WTC11 (cell line): Measurements from ENCODE around the gene STK32B. TPM values are rescaled to one million over a fixed set of nuclear protein-coding genes. Genes with fewer than 3 reads are reported as not detected.

Experiments
- ATAC-seq: fragments of 200-7000 bp; cut with Tn5 transposase; 2 replicates; pipeline ENCODE4 v1.10.0; 2021; ENCODE audit warnings: mild to moderate bottlenecking, moderate library complexity
- CTCF ChIA-PET: fragments of 300-600 bp; sonication (Branson Sonifier 250); formaldehyde crosslinking; loops from one replicate; lab custom pipeline; 2021; ENCODE audit warnings: antibody characterized with exemption; lab: Charles Lee
- POLR2A ChIA-PET: fragments of 350-600 bp; sonication (Branson Sonifier 250); formaldehyde crosslinking; loops from one replicate; lab custom pipeline; 2021; ENCODE audit warnings: antibody characterized with exemption; lab: Charles Lee
- DNase-seq: peaks from one replicate; pipeline ENCODE4 v3.0.0; 2021; ENCODE audit warnings: low spot score
- H3K27ac Mint-ChIP-seq: 2 replicates; pipeline ENCODE4 v1.8.0; 2021; ENCODE audit warnings: mixed read lengths
- H3K27me3 Mint-ChIP-seq: 2 replicates; pipeline ENCODE4 v1.8.0; 2021; ENCODE audit warnings: low read depth, mild to moderate bottlenecking, moderate library complexity, mixed read lengths
- H3K36me3 Mint-ChIP-seq: 2 replicates; pipeline ENCODE4 v1.8.0; 2021; ENCODE audit warnings: mixed read lengths
- H3K4me1 Mint-ChIP-seq: 2 replicates; pipeline ENCODE4 v1.8.0; 2022; ENCODE audit warnings: mixed read lengths
- H3K4me3 Mint-ChIP-seq: 2 replicates; pipeline ENCODE4 v1.8.0; 2021; ENCODE audit warnings: mild to moderate bottlenecking, moderate library complexity, mixed read lengths
- H3K9me3 Mint-ChIP-seq: 2 replicates; pipeline ENCODE4 v1.8.0; 2021; ENCODE audit warnings: mixed read lengths
- ARID4B ChIP-seq: sonication (generic); formaldehyde crosslinking; IDR thresholded peaks from 2 replicates; pipeline ENCODE4 v1.8.0; 2023; ENCODE audit warnings: missing genetic modification reagents, mild to moderate bottlenecking, borderline replicate concordance
- CREB1 ChIP-seq: sonication (generic); formaldehyde crosslinking; IDR thresholded peaks from 2 replicates; pipeline ENCODE4 v1.8.0; 2023; ENCODE audit warnings: mild to moderate bottlenecking, missing genetic modification reagents
- CREM ChIP-seq: sonication (generic); formaldehyde crosslinking; IDR thresholded peaks from 2 replicates; pipeline ENCODE4 v1.8.1; 2022; ENCODE audit warnings: mild to moderate bottlenecking, missing genetic modification reagents, moderate library complexity
- E2F1 ChIP-seq: sonication (generic); formaldehyde crosslinking; IDR thresholded peaks from 2 replicates; pipeline ENCODE4 v1.8.0; 2022; ENCODE audit warnings: mild to moderate bottlenecking, missing genetic modification reagents
- EMX1 ChIP-seq: fragments of 250-450 bp; sonication (Bioruptor Pico); IDR thresholded peaks from 2 replicates; pipeline ENCODE4 v1.8.0; 2021; ENCODE audit warnings: mild to moderate bottlenecking
- ERG ChIP-seq: fragments of 250-450 bp; sonication (Bioruptor Pico); IDR thresholded peaks from 2 replicates; pipeline ENCODE4 v1.8.0; 2021; ENCODE audit warnings: mild to moderate bottlenecking
- FOXK1 ChIP-seq: sonication (generic); formaldehyde crosslinking; IDR thresholded peaks from 2 replicates; pipeline ENCODE4 v1.8.0; 2022; ENCODE audit warnings: mild to moderate bottlenecking, moderate library complexity, missing genetic modification reagents
- GTF2I ChIP-seq: fragments of 250-450 bp; sonication (Bioruptor Pico); conservative IDR thresholded peaks from 2 replicates; pipeline ENCODE4 v1.4.0; 2021; ENCODE audit warnings: mild to moderate bottlenecking
- IRF1 ChIP-seq: sonication (generic); formaldehyde crosslinking; IDR thresholded peaks from 2 replicates; pipeline ENCODE4 v1.8.0; 2023; ENCODE audit warnings: missing genetic modification reagents
- KAT7 ChIP-seq: sonication (generic); formaldehyde crosslinking; IDR thresholded peaks from 2 replicates; pipeline ENCODE4 v1.8.1; 2023; ENCODE audit warnings: missing genetic modification reagents, mild to moderate bottlenecking, borderline replicate concordance
- MLX ChIP-seq: sonication (generic); formaldehyde crosslinking; IDR thresholded peaks from 2 replicates; pipeline ENCODE4 v1.8.1; 2023; ENCODE audit warnings: mild to moderate bottlenecking, missing genetic modification reagents, moderate library complexity
- NR3C1 ChIP-seq: sonication (generic); formaldehyde crosslinking; conservative IDR thresholded peaks from 2 replicates; pipeline ENCODE4 v1.8.1; 2023; ENCODE audit warnings: low read depth, mild to moderate bottlenecking, missing genetic modification reagents
- OVOL2 ChIP-seq: fragments of 250-450 bp; sonication (Bioruptor Pico); IDR thresholded peaks from 2 replicates; pipeline ENCODE4 v1.9.0; 2021; ENCODE audit warnings: mild to moderate bottlenecking, borderline replicate concordance
- PRDM15 ChIP-seq: sonication (generic); formaldehyde crosslinking; IDR thresholded peaks from 2 replicates; pipeline ENCODE4 v1.8.0; 2022; ENCODE audit warnings: missing genetic modification reagents
- SMAD3 ChIP-seq: sonication (generic); formaldehyde crosslinking; IDR thresholded peaks from 2 replicates; pipeline ENCODE4 v1.8.0; 2022; ENCODE audit warnings: missing genetic modification reagents, mild to moderate bottlenecking, borderline replicate concordance
- SOX15 ChIP-seq: fragments of 250-450 bp; sonication (Bioruptor Pico); IDR thresholded peaks from 2 replicates; pipeline ENCODE4 v1.9.0; 2021; ENCODE audit warnings: mild to moderate bottlenecking
- ZBTB21 ChIP-seq: sonication (generic); formaldehyde crosslinking; IDR thresholded peaks from 2 replicates; pipeline ENCODE4 v1.8.1; 2023; ENCODE audit warnings: mild to moderate bottlenecking, missing genetic modification reagents, borderline replicate concordance
- ZNF396 ChIP-seq: fragments of 250-450 bp; sonication (Bioruptor Pico); IDR thresholded peaks from 2 replicates; pipeline ENCODE4 v1.8.0; 2021; ENCODE audit warnings: mild to moderate bottlenecking, moderate library complexity, borderline replicate concordance
- ZNF425 ChIP-seq: fragments of 250-450 bp; sonication (Bioruptor Pico); conservative IDR thresholded peaks from 2 replicates; pipeline ENCODE4 v1.9.0; 2021; ENCODE audit warnings: mild to moderate bottlenecking
- ZSCAN18 ChIP-seq: fragments of 250-450 bp; sonication (Bioruptor Pico); IDR thresholded peaks from 2 replicates; pipeline ENCODE4 v2.1.2; 2022; ENCODE audit warnings: mild to moderate bottlenecking, moderate library complexity
- total RNA-seq: library from RNA; stranded (reverse); gene quantifications from 3 replicates; pipeline ENCODE4 v1.2.3, GENCODE V29; 2021

STK32B gene
- total RNA-seq, 1 experiment from 2014 or later, result 1.9 TPM

GRCh38 chr4:5337731-5338130 lies 286.5 kb downstream of the STK32B start:
- peaks cover 10% of the 10 kb centered on the region for H3K9me3 Mint-ChIP-seq
- H3K36me3 Mint-ChIP-seq, result peaks cover 2% of the 10 kb centered on the region; the same call in 1 of the 2 replicates
- ChIA-PET POLR2A (no interaction called here), CTCF (no interaction called here)
- no peak for ATAC-seq
- DNase-seq, result no peak
- TF ChIP-seq NR3C1 (CRISPR knock-in tag) (no peak), SMAD3 (CRISPR knock-in tag) (no peak), GTF2I (no peak), CREM (CRISPR knock-in tag) (no peak), ZSCAN18 (CRISPR knock-in tag) (no peak), IRF1 (CRISPR knock-in tag) (no peak), PRDM15 (CRISPR knock-in tag) (no peak), ERG (CRISPR knock-in tag) (no peak), FOXK1 (CRISPR knock-in tag) (no peak), EMX1 (CRISPR knock-in tag) (no peak), MLX (no peak), SOX15 (CRISPR knock-in tag) (no peak), ZNF396 (CRISPR knock-in tag) (no peak), CREB1 (CRISPR knock-in tag) (no peak), ARID4B (CRISPR knock-in tag) (no peak), ZBTB21 (CRISPR knock-in tag) (no peak), ZNF425 (CRISPR knock-in tag) (no peak), OVOL2 (CRISPR knock-in tag) (no peak), E2F1 (CRISPR knock-in tag) (no peak), KAT7 (CRISPR knock-in tag) (no peak)
- 0 out of 2 replicates have a peak, but pooled peaks cover 4% of the 10 kb centered on the region for H3K4me1 Mint-ChIP-seq
- no peak overlapping the region for H3K27ac Mint-ChIP-seq
- no peak overlapping the region for H3K4me3 Mint-ChIP-seq
- peaks cover 11% of the 10 kb centered on the region for H3K27me3 Mint-ChIP-seq
